SK-N-SH treated with all-trans-retinoic acid at 6 μM for 48 hours (cell line): ENCODE results near the gene UBE2V1.

Experiments used
- ATAC-seq: fragments of 200-7000 bp; cut with Tn5 transposase; 3 replicates; pipeline ENCODE4 v1.9.1; 2020; ENCODE audit warnings: mild to moderate bottlenecking, moderate library complexity
- CSDC2 ChIP-seq: fragments of 250-450 bp; sonication (Bioruptor Pico); IDR thresholded peaks from 2 replicates; pipeline ENCODE4 v1.5.0; 2020; ENCODE audit warnings: mild to moderate bottlenecking, moderate library complexity
- CSRNP3 ChIP-seq: fragments of 250-450 bp; sonication (Bioruptor Pico); IDR thresholded peaks from 2 replicates; pipeline ENCODE4 v1.5.1; 2021; ENCODE audit warnings: mild to moderate bottlenecking, moderate library complexity
- RARB ChIP-seq: fragments of 250-450 bp; sonication (Bioruptor Pico); IDR thresholded peaks from 2 replicates; pipeline ENCODE4 v1.8.0; 2021; ENCODE audit warnings: mild to moderate bottlenecking, moderate library complexity
- SNAI2 ChIP-seq: fragments of 250-450 bp; sonication (Bioruptor Pico); IDR thresholded peaks from 2 replicates; pipeline ENCODE4 v1.5.0; 2020; ENCODE audit warnings: mild to moderate bottlenecking, moderate library complexity
- TF ChIP-seq, protein P1 (sequence below): fragments of 250-450 bp; sonication (Bioruptor Pico); IDR thresholded peaks from 2 replicates; pipeline ENCODE4 v1.5.1; 2020; ENCODE audit warnings: low read depth, mild to moderate bottlenecking, moderate library complexity

Gene UBE2V1

GRCh38 chr20:50032955-50033666 lies 79.8 kb downstream of the UBE2V1 start:
- TF ChIP-seq CSDC2 (CRISPR knock-in tag) (no peak), SNAI2 (no peak), RARB (no peak), CSRNP3 (no peak)
- TF ChIP-seq, protein P1, sequence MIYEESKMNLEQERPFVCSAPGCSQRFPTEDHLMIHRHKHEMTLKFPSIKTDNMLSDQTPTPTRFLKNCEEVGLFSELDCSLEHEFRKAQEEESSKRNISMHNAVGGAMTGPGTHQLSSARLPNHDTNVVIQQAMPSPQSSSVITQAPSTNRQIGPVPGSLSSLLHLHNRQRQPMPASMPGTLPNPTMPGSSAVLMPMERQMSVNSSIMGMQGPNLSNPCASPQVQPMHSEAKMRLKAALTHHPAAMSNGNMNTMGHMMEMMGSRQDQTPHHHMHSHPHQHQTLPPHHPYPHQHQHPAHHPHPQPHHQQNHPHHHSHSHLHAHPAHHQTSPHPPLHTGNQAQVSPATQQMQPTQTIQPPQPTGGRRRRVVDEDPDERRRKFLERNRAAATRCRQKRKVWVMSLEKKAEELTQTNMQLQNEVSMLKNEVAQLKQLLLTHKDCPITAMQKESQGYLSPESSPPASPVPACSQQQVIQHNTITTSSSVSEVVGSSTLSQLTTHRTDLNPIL: no peak
- no peak for ATAC-seq
